NOMO-1 treated with dmso at 0.1 percent for 144 hours (cell line): ENCODE results near the gene AFF4.

ENCODE experiments used
- DNase-seq: peaks from one replicate; lab custom pipeline; 2025; ENCODE audit not compliant: unreplicated experiment; lab: John Stamatoyannopoulos, UW

The AFF4 gene

GRCh38 chr5:132827943-132828673 lies 135.3 kb downstream of the AFF4 start:
- no peak for DNase-seq

GRCh38 chr5:132826424-132827082 lies 136.9 kb downstream of the AFF4 start:
- no peak for DNase-seq

GRCh38 chr5:132825834-132826391 lies 137.5 kb downstream of the AFF4 start:
- no peak for DNase-seq
